Measurements from ENCODE around the gene UNKL. TPM values are rescaled to one million over a fixed set of nuclear protein-coding genes. Genes with fewer than 3 reads are reported as not detected.

Gene UNKL
- total and polyA plus RNA-seq, 7 experiments from 2014 or later: 4.0 to 152 (median 95.3) TPM

DNA sequence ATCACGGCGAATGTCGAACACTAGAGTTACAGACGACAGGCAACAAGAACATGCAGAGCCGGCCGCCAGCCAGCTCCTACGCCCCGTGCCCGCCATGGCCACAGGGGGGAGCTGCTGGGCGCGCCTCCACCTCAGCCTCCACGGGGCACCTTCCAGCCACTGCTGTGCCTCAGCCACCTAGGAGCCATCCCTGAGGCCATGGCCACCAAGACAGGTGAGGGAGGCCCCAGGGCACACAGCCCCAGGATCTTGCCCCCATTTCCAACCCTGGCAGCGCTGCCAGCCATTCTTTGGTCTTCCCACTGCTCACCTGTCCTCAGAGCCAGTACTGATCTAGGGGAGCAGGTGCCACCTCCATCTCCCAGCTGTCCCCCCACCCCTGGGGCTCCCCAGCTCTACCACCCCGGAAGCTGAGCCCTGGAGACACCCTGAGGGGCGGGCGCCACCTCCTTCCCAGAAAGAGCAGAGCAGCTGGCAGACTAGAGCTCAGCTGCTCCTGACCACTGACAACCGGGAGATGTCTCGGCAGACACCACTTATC, 50.9 kb downstream of the UNKL start:
- intact Hi-C loops (cut with micrococcal nuclease): loop anchor here (1.0 to 5.0 kb wide), 4 partner anchors 44 to 360 kb away; no protein-coding TSS in a partner anchor
- Histone ChIP-seq H3K27me3 (ENCODE audit: control insufficient read depth in 2 of 2, insufficient read depth in 2 of 2, low read length in 2 of 2) (no peaks in the 10 kb centered on the region), H3K9me3 (ENCODE audit: control insufficient read depth in 2 of 3, low read length in 3 of 3) (no peaks in the 10 kb centered on the region), H3K36me3 (ENCODE audit: control insufficient read depth in 2 of 3, insufficient read depth in 3 of 3, low read length in 3 of 3) (peaks cover 4 to 78% (median 5%) of the 10 kb centered on the region in 3 experiments), H3K4me3 (ENCODE audit: low read length) (no peak overlapping the region), H3K27ac (ENCODE audit: low read depth, low read length) (no peak overlapping the region), H3K4me1 (ENCODE audit: control insufficient read depth in 2 of 2, insufficient read depth in 2 of 2, low read length in 2 of 2) (no peaks in the 10 kb centered on the region)
- Mint-ChIP-seq H3K4me3 (no peak overlapping the region), H3K27ac (peak overlapping the region in 2 of 9 donors; percentile 73 to 74), H3K9me3 (no peaks in the 10 kb centered on the region), H3K27me3 (no peaks in the 10 kb centered on the region), H3K36me3 (peaks cover 2 to 7% (median 4%) of the 10 kb centered on the region in 5 donors), H3K4me1 (peaks cover 0 to 6% (median 0%) of the 10 kb centered on the region in 7 donors)
- ChIA-PET CTCF (interaction anchor here (0.6 to 2.4 kb wide), 7 partner anchors 10 to 483 kb away, joined by 3 to 8 read pairs (median 3); no protein-coding TSS in a partner anchor), POLR2A (interaction anchor here (0.7 to 1.1 kb wide), 4 partner anchors 11 to 44 kb away, joined by 3 to 5 read pairs (median 3); no protein-coding TSS in a partner anchor)
- DNase-seq: peak; percentile 48 to 78 (median 68)
- ATAC-seq: peak; percentile 92

DNA sequence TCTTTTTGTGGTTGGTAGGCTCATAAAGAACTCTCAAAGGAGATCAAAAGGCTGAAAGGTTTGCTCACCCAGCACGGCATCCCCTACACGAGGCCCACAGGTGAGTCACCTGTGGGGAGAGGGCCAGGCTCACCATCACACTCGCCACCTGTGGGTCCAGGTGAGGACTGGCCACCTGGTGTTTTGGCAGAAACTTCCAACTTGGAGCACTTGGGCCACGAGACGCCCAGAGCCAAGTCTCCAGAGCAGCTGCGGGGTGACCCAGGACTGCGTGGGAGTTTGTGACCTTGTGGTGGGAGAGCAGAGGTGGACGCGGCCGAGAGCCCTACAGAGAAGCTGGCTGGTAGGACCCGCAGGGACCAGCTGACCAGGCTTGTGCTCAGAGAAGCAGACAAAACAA, 51.7 kb downstream of the UNKL start:
- no peaks in the 10 kb centered on the region for H3K4me1 ChIP-seq (ENCODE audit: control insufficient read depth in 2 of 2, insufficient read depth in 2 of 2, low read length in 2 of 2)
- Mint-ChIP-seq H3K27ac (no peak overlapping the region), H3K27me3 (no peaks in the 10 kb centered on the region), H3K4me1 (peaks cover 0 to 11% (median 4%) of the 10 kb centered on the region in 7 donors), H3K9me3 (no peaks in the 10 kb centered on the region), H3K36me3 (peaks cover 0 to 7% (median 4%) of the 10 kb centered on the region in 5 donors), H3K4me3 (no peak overlapping the region)
- ChIA-PET CTCF (interaction anchor here (0.6 to 1.5 kb wide), 5 partner anchors 9 to 484 kb away, joined by 3 read pairs; partner anchors contain the start of gene PTX4), POLR2A (no interaction called here)
- no peaks in the 10 kb centered on the region for H3K9me3 ChIP-seq (ENCODE audit: control insufficient read depth in 2 of 3, low read length in 3 of 3)
- no peak overlapping the region for H3K4me3 ChIP-seq (ENCODE audit: low read length)
- DNase-seq (no peak), ATAC-seq (no peak)
- intact Hi-C loops (cut with micrococcal nuclease): loop anchor here (1.0 to 5.0 kb wide), 4 partner anchors 44 to 360 kb away; no protein-coding TSS in a partner anchor
- H3K27me3 ChIP-seq (ENCODE audit: control insufficient read depth in 2 of 2, insufficient read depth in 2 of 2, low read length in 2 of 2): no peaks in the 10 kb centered on the region
- no peak overlapping the region for H3K27ac ChIP-seq (ENCODE audit: low read depth, low read length)
- peaks cover 4 to 82% (median 5%) of the 10 kb centered on the region in 3 experiments for H3K36me3 ChIP-seq (ENCODE audit: control insufficient read depth in 2 of 3, insufficient read depth in 3 of 3, low read length in 3 of 3)

DNA sequence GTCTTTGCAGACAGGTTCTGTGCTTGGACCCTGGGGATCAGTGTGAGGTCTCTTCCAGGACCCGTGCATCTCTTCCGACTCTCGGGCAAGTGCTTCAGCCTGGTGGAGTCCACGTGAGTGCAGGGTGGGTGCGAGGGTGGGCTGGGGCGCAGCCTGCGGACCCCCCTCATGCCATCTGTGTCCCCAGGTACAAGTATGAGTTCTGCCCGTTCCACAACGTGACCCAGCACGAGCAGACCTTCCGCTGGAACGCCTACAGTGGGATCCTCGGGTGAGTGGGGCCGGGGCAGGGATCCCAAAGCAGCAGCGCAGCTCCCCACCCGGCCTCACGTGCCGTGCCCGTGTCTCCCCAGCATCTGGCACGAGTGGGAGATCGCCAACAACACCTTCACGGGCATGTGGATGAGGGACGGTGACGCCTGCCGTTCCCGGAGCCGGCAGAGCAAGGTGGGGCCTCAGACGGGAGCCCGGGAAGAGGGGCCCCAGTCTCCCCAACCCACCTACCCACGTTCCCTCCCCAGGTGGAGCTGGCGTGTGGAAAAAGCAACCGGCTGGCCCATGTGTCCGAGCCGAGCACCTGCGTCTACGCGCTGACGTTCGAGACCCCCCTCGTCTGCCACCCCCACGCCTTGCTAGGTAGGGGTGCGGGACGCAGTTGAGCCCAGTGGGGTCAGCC, 52.7 kb downstream of the UNKL start:
- ChIA-PET CTCF (no interaction called here), POLR2A (no interaction called here)
- H3K9me3 Mint-ChIP-seq: no peaks in the 10 kb centered on the region

DNA sequence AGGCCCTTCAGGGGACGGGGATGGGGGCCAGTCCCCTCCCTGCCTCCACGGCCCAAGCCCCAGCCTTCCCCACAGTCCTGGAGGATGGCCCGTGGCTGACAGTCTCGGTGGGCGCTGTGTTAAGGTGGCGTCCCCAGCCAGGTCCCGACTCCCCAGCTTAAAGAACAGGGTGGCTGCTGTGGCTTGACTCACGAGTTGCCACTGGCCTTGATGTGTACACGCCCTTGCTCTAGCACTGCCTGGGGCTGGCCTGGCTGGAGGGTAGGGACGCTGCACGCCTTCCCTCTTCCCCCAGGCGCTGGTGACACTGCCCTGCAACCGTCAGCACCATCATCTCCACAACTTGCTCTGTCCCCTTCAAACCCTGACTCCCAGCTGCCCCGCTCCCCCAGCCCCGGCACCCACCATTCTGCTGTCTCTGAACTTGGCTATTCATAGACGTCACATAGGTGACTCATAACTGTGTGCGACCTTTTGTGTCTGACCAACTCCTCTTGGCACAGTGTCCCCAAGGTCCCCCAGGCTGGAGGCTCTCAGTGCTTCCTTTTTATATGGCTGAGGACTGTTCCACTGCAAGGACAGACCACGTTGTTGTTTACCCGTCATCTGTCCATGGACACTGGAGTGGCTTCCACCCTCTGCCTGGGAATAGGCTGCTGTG, 56.5 kb downstream of the UNKL start:
- Mint-ChIP-seq H3K36me3 (no peaks in the 10 kb centered on the region), H3K27me3 (no peaks in the 10 kb centered on the region), H3K4me1 (peaks cover 10 to 27% (median 20%) of the 10 kb centered on the region in 7 donors), H3K9me3 (peaks cover 0 to 7% (median 0%) of the 10 kb centered on the region in 11 donors), H3K4me3 (no peak overlapping the region), H3K27ac (peak overlapping the region in 3 of 9 donors; percentile 31 to 62 (median 56))
- POLR2A ChIA-PET: no interaction called here
- no peak for ATAC-seq
- Histone ChIP-seq H3K4me1 (ENCODE audit: control insufficient read depth in 2 of 2, insufficient read depth in 2 of 2, low read length in 2 of 2) (peaks cover 0 to 9% of the 10 kb centered on the region in 2 donors), H3K4me3 (ENCODE audit: low read length) (no peak overlapping the region), H3K27ac (ENCODE audit: low read depth, low read length) (no peak overlapping the region), H3K36me3 (ENCODE audit: control insufficient read depth in 2 of 3, insufficient read depth in 3 of 3, low read length in 3 of 3) (peaks cover 0 to 38% (median 4%) of the 10 kb centered on the region in 3 experiments), H3K9me3 (ENCODE audit: control insufficient read depth in 2 of 3, low read length in 3 of 3) (no peaks in the 10 kb centered on the region), H3K27me3 (ENCODE audit: control insufficient read depth in 2 of 2, insufficient read depth in 2 of 2, low read length in 2 of 2) (no peaks in the 10 kb centered on the region)
- CTCF ChIA-PET: no interaction called here
- intact Hi-C loops (cut with micrococcal nuclease): no loop called here
- no peak for DNase-seq

More for the DNA sequence above, 52.7 kb downstream of the UNKL start:
- intact Hi-C loops (cut with micrococcal nuclease): loop anchor here (5.0 kb wide), 2 partner anchors 45 to 175 kb away; no protein-coding TSS in a partner anchor
- ATAC-seq: no peak
- H3K27ac Mint-ChIP-seq: no peak overlapping the region
- peaks cover 0 to 7% (median 4%) of the 10 kb centered on the region in 5 donors for H3K36me3 Mint-ChIP-seq
- no peak for DNase-seq
- no peak overlapping the region for H3K27ac ChIP-seq (ENCODE audit: low read depth, low read length)
- no peaks in the 10 kb centered on the region for H3K4me1 ChIP-seq (ENCODE audit: control insufficient read depth in 2 of 2, insufficient read depth in 2 of 2, low read length in 2 of 2)
- H3K27me3 ChIP-seq (ENCODE audit: control insufficient read depth in 2 of 2, insufficient read depth in 2 of 2, low read length in 2 of 2): no peaks in the 10 kb centered on the region
- no peaks in the 10 kb centered on the region for H3K27me3 Mint-ChIP-seq
- no peak overlapping the region for H3K4me3 Mint-ChIP-seq
- peaks cover 0 to 11% (median 4%) of the 10 kb centered on the region in 7 donors for H3K4me1 Mint-ChIP-seq
- no peak overlapping the region for H3K4me3 ChIP-seq (ENCODE audit: low read length)
- H3K9me3 ChIP-seq (ENCODE audit: control insufficient read depth in 2 of 3, low read length in 3 of 3): no peaks in the 10 kb centered on the region
- H3K36me3 ChIP-seq (ENCODE audit: control insufficient read depth in 2 of 3, insufficient read depth in 3 of 3, low read length in 3 of 3): peaks cover 4 to 75% (median 5%) of the 10 kb centered on the region in 3 experiments

DNA sequence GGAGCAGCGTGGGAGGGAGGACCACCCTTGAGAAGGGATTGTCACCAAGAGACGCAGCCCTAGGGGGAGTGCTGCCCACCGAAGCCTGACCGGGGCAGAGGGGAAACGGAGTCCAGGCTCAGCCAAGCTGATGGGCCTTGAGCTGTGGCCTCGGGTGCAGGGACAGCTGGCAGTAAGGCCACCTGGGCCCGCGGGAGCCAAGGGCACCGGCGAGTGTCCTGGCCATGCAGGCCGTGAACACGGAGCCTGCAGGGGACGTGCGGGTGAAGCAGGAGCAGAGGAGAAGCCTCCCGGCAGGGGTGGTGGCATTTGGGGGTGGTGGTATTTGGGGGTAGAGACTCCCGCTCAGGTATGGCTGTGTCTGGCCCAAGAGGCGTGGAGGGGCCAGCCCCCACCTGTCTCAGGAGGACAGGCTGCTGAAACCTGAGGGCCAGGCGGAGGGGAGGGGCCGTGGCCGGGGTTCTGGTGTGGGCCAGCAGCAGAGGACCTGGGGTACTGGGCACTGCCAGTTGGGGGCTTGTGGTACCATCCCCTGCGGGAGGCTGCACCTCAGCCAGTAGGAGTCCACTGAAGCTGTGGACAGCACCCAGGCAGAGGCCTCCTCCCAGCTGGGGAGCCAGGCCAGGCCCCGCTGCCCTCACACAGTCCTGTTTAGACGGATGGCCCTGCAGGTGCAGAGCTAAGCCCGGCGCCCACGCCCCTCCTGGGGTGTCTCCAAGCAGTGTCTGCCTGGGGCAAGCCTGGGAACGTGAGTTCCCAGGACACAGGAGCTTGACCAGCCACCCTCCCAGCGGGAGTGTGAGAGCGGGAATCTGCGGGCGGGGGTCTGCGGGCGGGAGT, 58.2 kb downstream of the UNKL start:
- intact Hi-C loops (cut with micrococcal nuclease): no loop called here
- Histone ChIP-seq H3K4me3 (ENCODE audit: low read length) (no peak overlapping the region), H3K27ac (ENCODE audit: low read depth, low read length) (no peak overlapping the region), H3K36me3 (ENCODE audit: control insufficient read depth in 2 of 3, insufficient read depth in 3 of 3, low read length in 3 of 3) (peaks cover 0 to 21% (median 0%) of the 10 kb centered on the region in 3 experiments), H3K4me1 (ENCODE audit: control insufficient read depth in 2 of 2, insufficient read depth in 2 of 2, low read length in 2 of 2) (peaks cover 8 to 16% of the 10 kb centered on the region in 2 donors), H3K9me3 (ENCODE audit: control insufficient read depth in 2 of 3, low read length in 3 of 3) (no peaks in the 10 kb centered on the region), H3K27me3 (ENCODE audit: control insufficient read depth in 2 of 2, insufficient read depth in 2 of 2, low read length in 2 of 2) (no peaks in the 10 kb centered on the region)
- ATAC-seq (no peak), DNase-seq (no peak)
- ChIA-PET CTCF (interaction anchor here (0.7 kb wide), 1 partner anchor 463 kb away, joined by 3 read pairs; no protein-coding TSS in a partner anchor), POLR2A (no interaction called here)
- Mint-ChIP-seq H3K36me3 (no peaks in the 10 kb centered on the region), H3K27me3 (peaks cover 0 to 5% (median 0%) of the 10 kb centered on the region in 5 donors), H3K4me1 (peaks cover 21 to 38% (median 27%) of the 10 kb centered on the region in 7 donors), H3K27ac (peak overlapping the region in 1 of 9 donors; percentile 59), H3K9me3 (peaks cover 0 to 13% (median 0%) of the 10 kb centered on the region in 11 donors), H3K4me3 (no peak overlapping the region)

DNA sequence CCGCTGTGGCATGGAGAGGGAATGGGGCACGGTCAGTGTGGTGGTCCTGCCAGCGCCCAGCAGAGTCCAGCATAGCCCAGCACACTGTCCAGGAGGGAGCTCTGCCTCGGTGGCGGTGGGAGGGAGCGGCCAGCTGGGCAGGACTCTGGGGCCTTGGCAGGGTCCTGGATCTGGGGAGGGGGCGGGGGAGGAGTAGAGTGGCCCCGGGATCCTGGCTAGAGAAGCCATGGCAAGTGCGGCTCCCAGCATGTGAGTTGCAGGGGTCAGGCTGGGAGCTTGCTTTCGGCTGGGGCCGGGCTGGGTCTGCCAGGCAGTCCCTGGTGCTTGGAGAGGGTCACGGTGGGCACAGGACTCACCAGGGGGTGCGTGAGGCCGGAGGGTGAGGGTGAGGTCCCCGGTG, 58.9 kb downstream of the UNKL start:
- intact Hi-C loops (cut with micrococcal nuclease): no loop called here
- Mint-ChIP-seq H3K36me3 (peaks cover 0 to 2% (median 0%) of the 10 kb centered on the region in 5 donors), H3K4me3 (no peak overlapping the region), H3K27me3 (peaks cover 0 to 5% (median 0%) of the 10 kb centered on the region in 5 donors), H3K9me3 (peaks cover 0 to 16% (median 0%) of the 10 kb centered on the region in 11 donors), H3K4me1 (peaks cover 22 to 44% (median 29%) of the 10 kb centered on the region in 7 donors), H3K27ac (peak overlapping the region in 1 of 9 donors; percentile 47)
- no peak for DNase-seq
- Histone ChIP-seq H3K27me3 (ENCODE audit: control insufficient read depth in 2 of 2, insufficient read depth in 2 of 2, low read length in 2 of 2) (no peaks in the 10 kb centered on the region), H3K4me3 (ENCODE audit: low read length) (no peak overlapping the region), H3K36me3 (ENCODE audit: control insufficient read depth in 2 of 3, insufficient read depth in 3 of 3, low read length in 3 of 3) (peaks cover 0 to 14% (median 0%) of the 10 kb centered on the region in 3 experiments), H3K4me1 (ENCODE audit: control insufficient read depth in 2 of 2, insufficient read depth in 2 of 2, low read length in 2 of 2) (peaks cover 13 to 20% of the 10 kb centered on the region in 2 donors), H3K9me3 (ENCODE audit: control insufficient read depth in 2 of 3, low read length in 3 of 3) (no peaks in the 10 kb centered on the region), H3K27ac (ENCODE audit: low read depth, low read length) (no peak overlapping the region)
- ChIA-PET POLR2A (no interaction called here), CTCF (no interaction called here)
- ATAC-seq: no peak

Data from naive thymus-derived CD4-positive, alpha-beta T cell (primary cell).